Suppressor macrophage (primary cell): ENCODE results near the gene BBS4.
"Not testable (repeated sequence)": the region's sequence is repeated elsewhere in the genome, so short reads cannot be mapped to it uniquely, and the experiment has no call there.

Source experiments
- DNase-seq, 4 experiments: peaks; one replicate each; pipeline ENCODE4 v3.0.0-alpha.2; 2020 to 2022

The BBS4 gene

DNA sequence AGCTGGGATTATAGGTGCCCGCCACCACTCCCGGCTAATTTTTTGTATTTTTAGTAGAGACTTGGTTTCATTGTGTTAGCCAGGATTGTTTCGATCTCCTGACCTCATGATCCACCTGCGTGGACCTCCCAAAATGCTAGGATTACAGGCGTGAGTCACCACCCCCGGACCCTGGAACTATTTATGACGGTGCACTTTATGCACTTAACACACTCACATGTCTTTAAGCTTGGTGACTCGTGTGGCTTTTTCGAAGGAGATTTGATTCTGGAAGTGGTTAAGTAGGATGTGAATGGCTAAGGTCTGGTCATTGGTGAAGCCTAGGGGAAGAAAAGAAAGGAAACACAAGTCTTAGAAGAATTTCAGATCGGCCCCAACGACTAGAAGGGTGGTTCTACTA is 20.3 kb downstream of the BBS4 start:
- DNase-seq = peak in 1 of 4 experiments; percentile 5

DNA sequence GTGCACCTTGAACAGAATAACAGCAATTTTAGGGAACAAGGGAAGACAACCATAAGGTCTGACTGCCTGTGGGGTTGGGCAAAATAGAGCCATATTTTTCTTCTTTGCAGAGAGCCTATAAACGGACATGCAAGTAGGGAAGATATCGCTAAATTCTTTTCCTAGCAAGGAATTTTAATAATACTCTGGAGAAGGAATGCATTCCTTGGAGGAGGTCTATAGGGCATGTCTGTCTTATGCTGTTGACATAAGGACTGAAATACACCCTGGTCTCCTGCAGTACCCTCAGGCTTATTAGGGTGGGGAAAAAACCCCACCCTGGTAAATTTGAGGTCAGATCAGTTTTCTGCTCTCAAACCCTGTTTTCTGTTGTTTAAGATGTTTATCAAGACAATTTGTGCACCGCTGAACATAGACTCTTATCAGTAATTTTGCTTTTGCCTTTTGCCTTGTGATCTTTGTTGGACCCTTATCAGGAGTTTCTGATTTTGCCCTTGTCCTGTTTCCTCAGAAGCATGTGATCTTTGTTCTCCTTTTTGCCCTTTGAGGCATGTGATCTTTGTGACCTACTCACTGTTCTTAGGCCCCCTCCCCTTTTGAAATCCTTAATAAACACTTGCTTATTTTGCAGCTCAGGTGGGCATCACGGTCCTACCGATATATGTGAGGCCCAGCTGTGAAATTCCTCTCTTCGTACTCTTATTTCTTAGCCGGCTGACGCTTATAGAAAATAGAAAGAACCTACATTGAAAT is 22.7 kb downstream of the BBS4 start:
- peak in 2 of 4 experiments; percentile 13 to 21 for DNase-seq

DNA sequence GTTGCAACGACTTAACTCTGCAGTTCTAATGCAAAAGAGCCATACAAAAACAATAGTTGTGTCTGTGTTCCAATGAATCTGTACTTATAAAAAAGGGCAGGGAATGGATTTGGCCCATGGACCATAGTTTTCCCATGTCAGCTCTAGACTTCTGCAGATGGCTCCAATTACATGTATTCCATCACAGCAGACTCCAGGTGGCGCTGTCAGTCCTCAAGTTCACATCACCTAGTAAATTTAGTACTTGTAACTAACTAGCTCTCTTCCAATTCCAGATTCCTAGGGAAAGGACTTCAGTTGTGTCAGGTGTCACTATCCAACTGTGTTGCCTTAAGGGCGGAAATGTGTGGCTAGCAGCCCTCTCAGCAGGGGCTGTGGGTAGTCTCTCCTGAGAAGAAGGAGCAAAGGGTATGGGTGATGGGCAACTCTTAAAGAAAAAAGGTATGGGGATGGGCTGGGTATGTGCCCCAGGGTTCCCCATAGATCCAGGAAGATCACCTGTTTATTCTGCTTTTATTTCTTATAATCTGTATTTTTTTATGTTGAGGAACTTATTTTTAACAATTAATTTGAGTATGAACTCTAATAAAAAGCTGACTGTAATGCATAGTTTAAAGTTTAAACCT is 36.2 kb downstream of the BBS4 start:
- peak; percentile 69 to 84 (median 79) for DNase-seq

DNA sequence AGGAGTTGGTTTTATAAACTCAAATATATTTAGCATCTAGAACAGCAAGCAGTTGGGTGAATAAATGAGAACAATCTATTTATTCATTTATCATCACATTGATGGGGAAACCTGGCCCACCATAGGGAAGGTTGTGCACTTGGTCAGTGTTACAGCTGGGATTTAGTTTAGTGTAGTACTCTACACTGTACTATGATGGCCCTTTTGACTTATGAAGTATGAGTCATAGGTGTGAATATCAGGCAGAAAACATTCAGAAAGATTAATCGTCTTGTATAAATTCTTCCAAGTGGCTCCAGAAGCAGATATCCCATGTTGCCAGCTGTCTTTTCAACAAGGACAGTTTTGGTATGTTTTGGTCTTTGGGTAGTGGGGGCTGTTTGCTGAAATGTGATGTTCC is 38.0 kb downstream of the BBS4 start:
- no peak for DNase-seq

DNA sequence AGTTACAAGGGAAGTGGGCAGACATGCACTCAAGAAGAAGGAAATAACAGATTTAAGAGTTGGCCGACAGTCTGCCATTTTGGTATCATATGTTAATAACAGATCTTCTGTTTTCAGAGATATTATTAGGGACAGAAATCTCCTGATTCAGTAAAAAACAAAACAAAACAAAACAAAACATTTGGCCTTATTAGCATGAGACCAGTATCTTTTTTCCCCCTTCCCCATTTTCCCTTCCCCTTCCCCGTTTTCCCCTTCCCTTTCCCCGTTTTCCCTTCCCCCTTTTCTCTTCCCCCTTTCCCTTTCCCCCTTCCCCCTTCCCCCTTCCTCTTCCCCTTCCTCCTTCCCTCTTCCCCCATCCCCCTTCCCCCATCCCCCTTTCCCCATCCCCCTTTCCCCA is 39.4 kb downstream of the BBS4 start:
- DNase-seq = no peak

DNA sequence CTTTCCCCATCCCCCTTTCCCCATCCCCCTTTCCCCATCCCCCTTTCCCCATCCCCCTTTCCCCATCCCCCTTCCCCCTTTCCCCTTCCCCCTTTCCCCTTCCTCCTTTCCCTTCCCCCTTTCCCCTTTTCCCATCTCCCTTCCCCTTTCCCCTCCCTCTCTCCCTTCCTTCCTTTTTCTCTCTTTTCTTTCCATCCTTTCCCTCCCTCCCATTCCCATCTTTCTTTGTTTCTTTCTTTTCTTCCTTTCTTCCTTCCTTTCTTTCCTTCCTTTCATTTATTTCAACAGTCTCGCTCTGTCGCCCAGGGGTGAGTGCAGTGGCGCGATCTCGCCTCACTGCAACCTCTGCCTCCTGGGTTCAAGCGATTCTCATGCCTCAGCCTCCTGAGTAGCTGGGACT is 39.8 kb downstream of the BBS4 start:
- DNase-seq = not testable (repeated sequence)

DNA sequence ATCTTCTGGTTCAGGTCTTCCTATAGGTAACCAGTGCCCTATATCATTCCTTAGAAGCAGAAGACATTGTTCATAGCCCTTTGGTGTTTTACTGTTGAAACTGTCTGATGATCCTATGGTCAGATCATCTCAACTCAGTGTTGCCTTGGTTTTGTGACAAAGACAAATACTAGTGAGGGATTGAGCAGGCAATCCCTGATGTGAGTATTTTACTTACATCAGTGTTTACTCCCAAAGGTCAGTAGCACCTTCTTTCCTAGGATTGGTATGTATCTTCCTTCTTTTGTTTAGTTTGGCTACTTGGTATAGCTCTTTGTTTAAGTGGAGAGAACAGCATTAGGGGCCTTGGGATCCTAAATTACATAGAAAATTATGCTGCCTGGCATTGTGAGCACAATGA is 41.1 kb downstream of the BBS4 start:
- no peak for DNase-seq

DNA sequence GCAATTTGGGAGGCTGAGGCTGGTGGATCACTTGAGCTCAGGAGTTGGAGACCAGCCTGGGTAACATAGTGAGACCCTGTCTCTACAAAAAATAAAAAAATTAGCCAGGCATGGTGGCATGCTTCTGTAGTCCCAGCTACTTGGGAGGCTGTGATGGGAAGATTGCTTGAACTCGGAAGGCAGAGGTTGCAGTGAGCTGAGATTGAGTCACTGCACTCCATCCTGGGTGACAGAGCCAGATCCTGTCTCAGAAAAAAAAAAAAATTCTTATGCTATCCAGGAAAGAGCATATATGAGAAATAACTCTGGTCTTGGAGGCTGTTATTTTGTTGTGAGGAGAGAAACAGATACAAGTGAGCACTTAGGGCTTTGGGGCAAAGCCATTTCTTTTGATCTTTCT is 42.2 kb downstream of the BBS4 start:
- not testable (repeated sequence) for DNase-seq

DNA sequence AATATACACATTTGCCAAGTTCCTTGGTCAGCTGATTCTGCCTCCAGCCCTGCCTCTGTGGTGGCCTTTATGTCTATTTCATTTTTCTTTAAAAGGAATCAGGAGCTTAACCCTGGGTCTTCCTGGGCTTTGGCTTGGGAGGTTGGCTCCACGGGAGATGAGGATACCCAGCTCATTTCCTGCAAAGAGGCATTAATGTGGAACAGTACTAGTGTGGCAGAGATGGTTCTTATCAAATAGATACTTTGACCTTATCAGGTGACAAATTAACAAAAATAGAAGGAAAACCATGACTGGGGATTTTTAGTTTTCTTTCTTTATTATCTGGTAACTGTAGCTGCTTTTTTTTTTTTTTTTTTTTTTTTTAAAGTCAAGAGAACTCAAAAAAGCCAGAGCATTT is 42.8 kb downstream of the BBS4 start:
- DNase-seq = no peak

DNA sequence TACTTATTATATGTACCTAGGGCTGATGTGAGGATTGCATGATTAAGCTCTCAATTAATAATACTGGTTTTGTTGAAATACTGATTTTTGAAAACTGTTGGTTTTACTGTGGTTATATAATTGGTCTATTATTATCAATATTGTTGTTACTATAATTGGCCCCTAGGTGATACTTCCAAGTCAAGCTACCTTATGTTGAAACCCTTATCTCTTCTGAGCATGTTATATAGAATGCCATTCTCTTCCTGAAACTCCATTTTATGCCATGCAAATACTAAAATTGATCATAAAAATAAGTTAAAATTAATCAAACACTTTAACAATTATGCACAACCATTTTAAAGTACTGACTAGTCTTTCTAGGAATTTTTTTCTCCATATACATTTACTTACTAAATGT is 46.1 kb downstream of the BBS4 start:
- DNase-seq = no peak

DNA sequence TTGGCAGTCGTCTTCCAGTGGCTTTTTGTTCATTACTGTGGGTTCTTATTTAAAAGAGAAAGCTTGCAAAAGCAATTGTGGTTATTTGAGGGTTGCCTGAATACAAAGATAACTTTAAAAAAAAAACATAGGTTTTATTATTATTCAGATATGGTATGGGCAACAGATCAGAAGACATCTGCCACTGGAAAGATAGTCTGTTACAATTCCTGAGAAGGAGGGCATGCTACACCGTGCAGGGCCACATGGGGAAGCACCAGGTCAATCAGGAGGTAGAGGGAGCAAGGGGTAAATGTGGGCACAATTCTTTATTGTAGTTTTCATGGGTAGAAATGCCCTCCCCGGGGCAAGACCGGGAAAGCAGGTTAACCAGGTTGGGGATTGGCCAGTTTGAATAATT is 46.5 kb downstream of the BBS4 start:
- DNase-seq = no peak

DNA sequence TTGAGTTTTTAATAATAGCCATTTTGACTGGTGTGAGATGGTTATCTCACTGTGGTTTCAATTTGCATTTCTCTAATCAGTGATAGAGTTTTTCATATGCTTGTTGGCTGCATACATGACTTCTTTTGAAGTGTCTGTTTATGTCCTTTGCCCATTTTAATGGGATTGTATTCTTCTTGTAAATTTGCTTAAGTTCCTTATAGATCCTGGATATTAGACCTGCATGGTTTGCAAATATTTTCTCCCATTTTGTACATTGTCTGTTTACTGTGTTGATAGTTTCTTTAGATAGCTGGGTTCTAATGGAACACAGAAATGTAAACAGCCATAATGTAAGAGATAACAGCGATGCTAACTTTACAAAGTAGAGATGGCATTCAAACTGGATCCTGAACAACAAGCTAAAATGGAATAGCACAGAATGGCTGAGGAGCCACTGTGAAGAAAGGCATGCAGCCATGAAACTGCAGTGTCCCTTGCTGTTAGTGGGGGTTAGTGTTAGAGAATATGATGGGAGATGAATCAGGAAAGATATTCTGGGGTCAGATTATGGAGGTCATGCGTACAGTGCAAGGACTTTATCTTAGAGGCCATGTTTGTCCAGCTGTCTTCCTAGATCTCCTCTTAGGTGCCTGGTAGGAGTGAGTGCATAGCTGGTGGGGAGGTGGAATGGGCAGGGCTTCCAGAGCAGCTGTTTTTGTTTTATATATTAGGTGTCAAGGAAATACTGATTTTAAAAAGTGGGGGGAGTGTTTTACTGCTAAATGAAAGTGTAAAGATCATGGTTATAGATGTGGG is 48.1 kb downstream of the BBS4 start:
- no peak for DNase-seq

DNA sequence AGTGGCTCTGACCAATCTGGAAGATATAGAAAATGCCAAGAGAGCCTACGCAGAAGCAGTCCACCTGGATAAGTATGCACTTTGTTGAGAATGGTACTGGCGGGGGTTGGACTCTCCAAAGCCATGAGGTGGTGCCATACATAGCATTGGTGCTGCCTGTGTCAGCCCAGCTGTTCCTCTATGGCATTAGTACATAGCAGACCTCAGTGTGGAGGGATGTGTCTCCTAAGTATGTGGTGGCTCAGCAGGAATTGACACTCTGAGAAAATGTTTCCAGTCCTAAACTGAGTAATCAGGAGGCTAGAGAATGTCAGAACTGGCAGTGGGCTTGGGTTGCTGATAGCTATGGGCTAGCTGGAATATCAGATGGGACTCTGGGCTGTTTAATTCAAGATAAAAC is 49.1 kb downstream of the BBS4 start:
- DNase-seq = no peak

DNA sequence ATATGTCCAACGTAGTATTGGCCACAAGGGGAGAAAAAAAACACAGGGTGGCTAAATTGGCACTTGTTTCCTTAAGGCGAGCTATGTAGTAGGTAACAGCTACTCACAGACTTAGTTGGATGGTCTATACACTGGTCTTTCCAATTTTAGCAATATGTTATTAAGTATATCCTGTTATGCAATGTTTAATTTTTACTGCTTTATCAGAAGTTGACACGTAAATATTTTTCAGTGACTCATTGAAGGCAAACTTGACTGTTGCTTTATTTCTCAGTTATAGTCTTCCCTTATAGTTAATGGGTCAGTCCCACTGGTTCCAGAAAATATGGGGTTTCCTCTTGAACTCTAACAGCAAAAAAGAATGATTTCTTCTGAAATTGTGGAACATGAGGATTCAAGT is 51.1 kb downstream of the BBS4 start:
- DNase-seq = no peak

DNA sequence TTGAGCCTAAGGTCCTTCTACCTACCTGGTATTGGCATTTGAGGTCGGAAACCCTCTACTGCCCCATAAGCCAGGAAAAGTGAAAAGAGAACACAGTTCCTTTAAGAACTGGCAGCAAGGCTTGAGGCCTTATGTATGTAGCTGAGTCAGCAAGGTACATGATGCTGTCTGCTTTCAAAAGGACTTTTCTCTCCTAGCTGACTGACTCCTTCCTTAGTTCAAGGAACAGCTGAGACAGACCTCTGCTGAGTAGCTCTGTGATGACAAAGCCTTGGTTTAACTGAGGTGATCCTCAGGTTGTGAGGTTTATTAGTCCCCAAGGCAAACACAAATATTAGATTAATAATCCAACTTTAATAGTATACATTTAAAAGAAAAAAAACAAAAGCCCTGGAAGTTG is 51.7 kb downstream of the BBS4 start:
- DNase-seq = no peak

DNA sequence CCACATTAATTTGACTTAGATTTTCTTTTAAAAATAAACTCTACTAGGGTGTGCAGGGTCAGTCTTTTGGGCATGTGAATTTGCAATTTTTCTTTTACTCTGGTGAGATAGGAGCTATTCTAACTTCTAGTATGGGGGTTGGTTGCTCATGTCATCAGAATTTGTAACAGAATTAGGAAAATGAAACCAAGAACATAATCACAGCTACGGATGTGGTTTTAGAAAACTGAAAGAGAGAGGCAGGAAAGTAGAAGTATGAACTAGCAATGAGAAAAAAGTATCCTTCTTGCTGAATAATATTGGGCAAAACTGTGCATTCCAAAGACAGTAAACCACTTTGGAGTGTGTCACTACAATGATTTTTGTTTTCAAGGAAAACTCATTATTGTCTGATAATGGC is 54.2 kb downstream of the BBS4 start:
- DNase-seq = peak in 2 of 4 experiments; percentile 6 to 12

DNA sequence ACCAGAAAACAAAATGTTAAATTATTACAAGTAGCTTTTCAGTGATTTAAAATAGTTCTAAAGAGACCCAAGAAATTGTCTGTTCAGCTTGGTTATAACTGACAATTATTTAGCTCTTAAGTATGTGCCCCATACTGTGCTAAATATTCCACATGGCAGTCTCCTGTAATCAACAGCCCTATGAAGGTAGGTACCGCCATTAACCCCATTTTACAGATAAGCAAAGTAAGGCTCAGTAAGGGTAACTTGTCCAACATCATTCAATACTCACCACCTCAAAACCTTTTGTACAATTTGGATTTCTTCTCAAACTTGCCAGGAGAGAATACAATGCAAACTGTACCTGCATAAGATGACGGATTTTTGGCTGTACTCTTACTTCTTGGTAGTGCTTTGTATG is 63.7 kb downstream of the BBS4 start:
- DNase-seq = no peak

DNA sequence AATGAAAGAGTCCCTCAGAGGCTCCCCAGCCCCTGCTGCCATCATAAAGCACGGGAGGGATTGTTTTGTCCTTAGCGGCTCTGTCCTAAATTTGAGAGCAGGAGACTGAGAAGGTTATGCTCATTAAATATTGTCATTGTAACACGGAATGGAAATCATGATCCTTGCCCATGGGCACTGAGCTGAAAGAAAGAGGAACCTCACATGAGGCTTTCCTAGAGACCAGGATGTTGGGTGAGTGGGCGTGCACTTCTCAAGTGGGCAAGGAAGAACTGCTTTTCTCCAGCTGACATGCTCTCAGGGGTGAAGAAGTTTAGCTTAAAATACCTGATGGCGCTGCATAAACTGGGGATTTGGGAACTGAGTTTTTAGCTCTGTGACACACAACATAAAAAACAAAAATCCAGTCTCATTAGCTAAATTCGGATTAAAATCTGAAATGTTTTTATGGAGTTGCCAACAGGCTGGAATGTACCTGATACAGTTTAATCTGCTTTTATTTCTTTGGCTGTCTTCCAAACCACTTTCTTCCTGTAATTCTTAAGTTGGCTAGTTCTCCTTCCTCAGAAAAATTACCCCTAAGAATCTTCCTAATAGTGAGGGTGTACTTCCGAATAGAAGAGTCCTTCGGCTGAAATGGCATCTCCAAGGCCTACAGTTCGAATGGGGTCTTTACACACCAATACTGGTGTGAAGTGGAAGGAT is 65.9 kb downstream of the BBS4 start:
- peak; percentile 87 to 95 (median 94) for DNase-seq

DNA sequence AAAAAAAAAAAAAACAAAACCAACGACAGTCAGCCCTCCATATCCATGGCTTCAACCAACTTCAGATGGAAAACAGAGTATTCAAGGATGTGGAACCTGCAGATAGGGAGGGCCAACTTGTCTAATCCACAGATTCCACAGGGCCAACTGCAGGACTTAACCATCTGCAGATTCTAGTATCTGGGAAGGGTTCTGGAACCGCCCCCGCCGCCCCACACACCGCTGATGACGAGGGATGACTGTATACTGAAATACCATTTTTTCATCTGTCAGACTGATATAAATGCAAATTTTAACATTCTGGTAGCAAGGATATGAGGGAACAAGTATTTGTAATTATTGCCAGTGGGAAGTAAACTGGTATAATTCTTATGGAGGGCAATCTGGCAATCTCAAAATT is 68.1 kb downstream of the BBS4 start:
- no peak for DNase-seq

DNA sequence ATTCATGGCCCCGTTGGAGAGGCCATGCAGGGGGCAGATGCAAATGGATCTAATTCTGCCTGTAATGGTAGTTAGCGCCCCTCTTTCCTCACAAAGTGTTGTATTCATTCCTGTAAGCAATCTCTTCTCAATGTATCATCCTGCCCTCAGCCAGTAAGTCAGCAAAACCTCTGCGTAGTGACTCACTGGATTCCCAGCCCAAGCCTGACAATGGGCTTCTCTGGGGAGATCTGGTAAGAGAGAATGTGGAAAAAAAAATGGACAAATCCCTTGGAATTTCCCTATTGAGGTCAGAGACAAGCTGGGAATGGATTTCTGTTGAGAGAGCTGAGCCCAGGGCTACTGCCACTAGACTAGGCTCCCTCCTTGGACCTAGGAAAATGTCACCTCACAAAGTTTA is 72.2 kb downstream of the BBS4 start:
- no peak for DNase-seq

DNA sequence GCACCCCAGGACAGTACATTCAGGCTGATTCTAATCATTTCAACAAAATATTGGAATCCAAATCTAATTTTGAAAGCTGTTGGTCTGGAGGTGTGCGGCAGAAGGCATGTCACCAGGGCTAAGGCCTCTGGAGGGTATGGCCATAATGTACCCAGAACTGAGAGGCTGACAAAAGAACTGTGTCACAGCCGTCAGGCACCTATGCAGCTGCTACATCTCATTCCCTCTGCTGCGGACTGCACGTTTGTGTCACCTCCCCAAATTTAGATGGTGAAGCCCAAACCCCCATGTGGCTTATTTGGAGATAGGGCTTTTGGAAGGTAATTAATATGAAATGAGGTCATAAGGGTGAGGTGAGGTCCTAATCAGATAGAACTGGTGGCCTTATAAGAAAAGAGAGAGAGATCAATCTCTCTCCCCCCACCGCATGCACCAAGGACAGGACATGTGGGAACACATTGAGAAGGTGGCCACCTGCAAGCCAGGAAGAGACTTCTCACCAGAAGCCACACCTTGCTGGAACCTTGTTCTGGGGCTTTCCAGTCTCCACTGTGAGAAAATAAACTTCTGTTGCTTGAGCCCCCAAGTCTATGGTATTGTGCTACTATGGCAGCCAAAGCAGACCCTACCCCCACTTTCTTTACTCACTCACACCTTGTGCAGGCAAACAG is 74.7 kb downstream of the BBS4 start:
- no peak for DNase-seq

DNA sequence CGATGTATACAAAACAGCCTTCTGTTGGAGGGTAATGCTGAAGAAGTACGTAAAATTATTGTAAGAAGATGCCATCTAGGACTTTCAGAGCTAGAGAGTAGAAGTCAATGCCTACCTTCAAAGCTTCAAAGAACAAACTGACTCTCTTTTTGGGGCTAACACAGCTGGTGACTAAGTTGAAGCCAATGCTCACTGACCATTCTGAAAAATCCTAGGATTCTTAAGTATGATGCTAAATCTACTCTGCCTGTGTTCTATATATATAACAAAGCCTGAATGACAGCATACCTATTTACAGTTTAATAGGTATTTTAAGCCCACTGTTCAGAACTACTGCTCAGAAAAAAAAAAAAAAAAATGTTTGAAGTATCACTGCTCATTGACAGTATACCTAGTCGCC is 78.6 kb downstream of the BBS4 start:
- DNase-seq = no peak

DNA sequence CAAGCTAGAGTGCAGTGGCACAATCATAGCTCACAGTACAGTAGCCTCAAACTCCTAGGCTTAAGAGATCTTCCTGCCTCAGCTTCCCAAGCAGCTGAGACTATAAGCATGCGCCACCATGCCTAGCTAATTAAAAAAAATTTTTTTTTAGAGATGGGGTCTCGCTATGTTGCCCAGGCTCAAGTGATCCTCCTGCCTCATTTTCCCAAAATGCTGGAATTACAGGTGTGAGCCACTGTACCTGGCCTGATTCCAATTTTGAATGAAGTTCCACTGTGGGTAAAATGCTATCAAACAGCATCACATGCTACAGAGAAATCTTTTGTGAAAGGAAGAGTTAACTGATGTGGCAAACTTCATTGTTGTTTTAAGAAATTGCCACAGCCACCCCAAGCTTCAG is 80.0 kb downstream of the BBS4 start:
- no peak for DNase-seq
